ENCODE measurements around the gene LGR6. TPM values are rescaled to one million over a fixed set of nuclear protein-coding genes. Genes with fewer than 3 reads are reported as not detected.

LGR6 gene
- polyA plus RNA-seq, 3 donors, result not detected

DNA sequence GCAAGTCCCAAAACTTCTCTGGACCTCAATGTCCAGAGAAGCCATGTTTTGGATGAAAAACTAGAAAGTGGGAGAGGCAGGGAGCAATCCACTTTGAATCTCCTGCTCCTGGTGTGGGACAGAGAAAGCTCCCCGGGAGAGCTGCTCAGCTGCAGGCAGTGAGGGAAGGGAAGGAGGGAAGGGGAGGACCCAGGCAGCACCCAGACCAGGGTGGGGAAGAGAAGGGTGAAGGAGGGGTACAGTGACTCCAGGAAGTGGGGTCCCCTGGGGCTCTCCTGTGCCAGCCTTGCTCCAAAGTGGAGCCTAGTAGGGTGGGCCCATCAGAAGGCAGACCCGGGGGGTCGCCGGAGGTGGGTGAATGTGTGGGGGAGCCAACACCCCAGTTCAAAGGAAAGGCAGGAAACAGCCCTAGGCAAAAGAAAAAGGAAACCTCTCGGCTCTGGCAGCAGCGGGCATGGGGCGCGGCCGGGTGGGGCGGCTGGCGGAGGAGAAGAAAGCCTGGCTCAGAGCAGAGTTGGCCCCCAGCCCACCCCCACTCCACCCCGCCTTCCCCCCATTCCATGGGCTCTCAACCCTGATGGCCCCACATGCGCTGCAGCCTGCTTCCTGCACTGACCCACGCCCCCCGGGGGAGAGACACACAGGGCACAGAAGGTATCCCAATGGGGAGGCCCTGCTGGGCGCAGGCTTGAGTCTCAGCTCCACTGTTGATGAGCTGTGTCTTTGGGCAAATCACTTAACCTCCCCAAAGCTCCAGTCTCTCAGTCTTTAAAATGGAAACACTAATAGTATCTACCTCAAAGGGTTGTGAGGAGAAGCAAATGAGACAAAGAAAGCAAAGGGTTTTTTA lies 5.7 kb downstream of the LGR6 start:
- Histone ChIP-seq H3K27ac (ENCODE audit: low read depth in 1 of 2, low read length in 2 of 2) (no peak overlapping the region), H3K9me3 (replicated peaks in 1 of 2; ENCODE audit: control insufficient read depth in 1 of 2, insufficient read depth in 1 of 2, low read length in 2 of 2) (no peaks in the 10 kb centered on the region), H4K20me1 (ENCODE audit: insufficient read depth, low read length) (no peaks in the 10 kb centered on the region), H3K4me1 (ENCODE audit: control insufficient read depth in 1 of 2, insufficient read depth in 2 of 2, low read length in 2 of 2) (no peaks in the 10 kb centered on the region), H3K36me3 (replicated peaks in 1 of 2; ENCODE audit: control insufficient read depth in 1 of 2, insufficient read depth in 2 of 2, low read length in 2 of 2) (no peaks in the 10 kb centered on the region), H3K4me2 (replicated peaks; ENCODE audit: extremely low read depth, low read length, poor library complexity, severe bottlenecking) (no peak overlapping the region), H3K4me3 (replicated peaks in 1 of 3; ENCODE audit: low read depth in 2 of 3, low read length in 3 of 3) (no peak overlapping the region), H3K79me2 (ENCODE audit: insufficient read depth, low read length) (no peaks in the 10 kb centered on the region), H3K9ac (ENCODE audit: insufficient read depth, low read length, poor library complexity, severe bottlenecking) (no peak overlapping the region), H2AFZ (ENCODE audit: insufficient read depth, low read depth, low read length, poor library complexity, severe bottlenecking) (no peak overlapping the region), H3K27me3 (ENCODE audit: control insufficient read depth in 2 of 2, insufficient read depth in 2 of 2, low read length in 2 of 2) (peaks cover 9 to 33% of the 10 kb centered on the region in 2 donors)
- peak overlapping the region in 1 of 2 donors; percentile 61 for H3K4me3 Mint-ChIP-seq
- H3K4me1 Mint-ChIP-seq, result peaks cover 3% of the 10 kb centered on the region
- intact Hi-C loops (cut with micrococcal nuclease), result no loop called here
- H3K9me3 Mint-ChIP-seq, result peaks cover 0 to 2% (median 0%) of the 10 kb centered on the region in 7 donors
- H3K36me3 Mint-ChIP-seq, result no peaks in the 10 kb centered on the region
- TF ChIP-seq, protein P1, sequence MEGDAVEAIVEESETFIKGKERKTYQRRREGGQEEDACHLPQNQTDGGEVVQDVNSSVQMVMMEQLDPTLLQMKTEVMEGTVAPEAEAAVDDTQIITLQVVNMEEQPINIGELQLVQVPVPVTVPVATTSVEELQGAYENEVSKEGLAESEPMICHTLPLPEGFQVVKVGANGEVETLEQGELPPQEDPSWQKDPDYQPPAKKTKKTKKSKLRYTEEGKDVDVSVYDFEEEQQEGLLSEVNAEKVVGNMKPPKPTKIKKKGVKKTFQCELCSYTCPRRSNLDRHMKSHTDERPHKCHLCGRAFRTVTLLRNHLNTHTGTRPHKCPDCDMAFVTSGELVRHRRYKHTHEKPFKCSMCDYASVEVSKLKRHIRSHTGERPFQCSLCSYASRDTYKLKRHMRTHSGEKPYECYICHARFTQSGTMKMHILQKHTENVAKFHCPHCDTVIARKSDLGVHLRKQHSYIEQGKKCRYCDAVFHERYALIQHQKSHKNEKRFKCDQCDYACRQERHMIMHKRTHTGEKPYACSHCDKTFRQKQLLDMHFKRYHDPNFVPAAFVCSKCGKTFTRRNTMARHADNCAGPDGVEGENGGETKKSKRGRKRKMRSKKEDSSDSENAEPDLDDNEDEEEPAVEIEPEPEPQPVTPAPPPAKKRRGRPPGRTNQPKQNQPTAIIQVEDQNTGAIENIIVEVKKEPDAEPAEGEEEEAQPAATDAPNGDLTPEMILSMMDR (IDR thresholded peaks at IDR 0.05), result no peak
- WGBS (ENCODE audit: insufficient coverage), result 0% methylated on average over 1 of the region's 16 CpGs
- H3K27ac Mint-ChIP-seq, result no peak overlapping the region
- DNase-seq, result no peak
- H3K27me3 Mint-ChIP-seq (ENCODE audit: low read depth in 3 of 3), result peaks cover 38 to 55% (median 48%) of the 10 kb centered on the region in 3 donors

- H3K9ac ChIP-seq (ENCODE audit: insufficient read depth, low read length, poor library complexity, severe bottlenecking), result no peak overlapping the region
- Mint-ChIP-seq H3K9me3 (no peaks in the 10 kb centered on the region), H3K4me1 (peaks cover 3% of the 10 kb centered on the region), H3K4me3 (no peak overlapping the region), H3K27me3 (ENCODE audit: low read depth in 3 of 3) (peaks cover 29 to 46% (median 41%) of the 10 kb centered on the region in 3 donors), H3K27ac (no peak overlapping the region), H3K36me3 (no peaks in the 10 kb centered on the region)
- intact Hi-C loops (cut with micrococcal nuclease), result no loop called here
- H2AFZ ChIP-seq (ENCODE audit: insufficient read depth, low read depth, low read length, poor library complexity, severe bottlenecking), result no peak overlapping the region
- H3K79me2 ChIP-seq (ENCODE audit: insufficient read depth, low read length), result no peaks in the 10 kb centered on the region
- no peak overlapping the region for H3K27ac ChIP-seq (ENCODE audit: low read depth in 1 of 2, low read length in 2 of 2)
- no peaks in the 10 kb centered on the region for H4K20me1 ChIP-seq (ENCODE audit: insufficient read depth, low read length)
- H3K4me3 ChIP-seq (replicated peaks in 1 of 3; ENCODE audit: low read depth in 2 of 3, low read length in 3 of 3), result no peak overlapping the region
- no peak overlapping the region for H3K4me2 ChIP-seq (replicated peaks; ENCODE audit: extremely low read depth, low read length, poor library complexity, severe bottlenecking)
- no CpG with 5 or more reads among the region's 4 CpGs for WGBS (ENCODE audit: insufficient coverage)
- no peaks in the 10 kb centered on the region for H3K36me3 ChIP-seq (replicated peaks in 1 of 2; ENCODE audit: control insufficient read depth in 1 of 2, insufficient read depth in 2 of 2, low read length in 2 of 2)
- H3K4me1 ChIP-seq (ENCODE audit: control insufficient read depth in 1 of 2, insufficient read depth in 2 of 2, low read length in 2 of 2), result no peaks in the 10 kb centered on the region
- DNase-seq, result no peak
- TF ChIP-seq, protein P1 (IDR thresholded peaks at IDR 0.05), result no peak
- peaks cover 7 to 25% of the 10 kb centered on the region in 2 donors for H3K27me3 ChIP-seq (ENCODE audit: control insufficient read depth in 2 of 2, insufficient read depth in 2 of 2, low read length in 2 of 2)
- no peaks in the 10 kb centered on the region for H3K9me3 ChIP-seq (replicated peaks in 1 of 2; ENCODE audit: control insufficient read depth in 1 of 2, insufficient read depth in 1 of 2, low read length in 2 of 2)
Measured at GRCh38 chr1:202200112-202200548, 6.5 kb downstream of the LGR6 start.
